Activated CD4-positive, alpha-beta memory T cell treated with anti-CD3 and anti-CD28 coated beads, Interleukin-2, amount 10 ng/mL, durations not matched to agents 7 days and 5 days (primary cell): ENCODE results near the gene MRPL17. TPM values are rescaled to one million over a fixed set of nuclear protein-coding genes. Genes with fewer than 3 reads are reported as not detected.

Experiments
- CTCF ChIA-PET: fragments of 350-600 bp; sonication (Branson Sonifier 250); formaldehyde crosslinking; loops from one replicate; lab custom pipeline; 2021; ENCODE audit warnings: antibody characterized with exemption, inconsistent platforms; lab: Charles Lee
- POLR2A ChIA-PET: fragments of 350-600 bp; sonication (Branson Sonifier 250); formaldehyde crosslinking; loops from one replicate; lab custom pipeline; 2021; ENCODE audit warnings: antibody characterized with exemption; lab: Charles Lee
- DNase-seq: peaks from one replicate; pipeline ENCODE4 v3.0.0-alpha.2; 2020
- H3K27ac Mint-ChIP-seq: one replicate; pipeline ENCODE4 v1.8.0; 2021; ENCODE audit warnings: mild to moderate bottlenecking, mixed read lengths
- H3K27me3 Mint-ChIP-seq: one replicate; pipeline ENCODE4 v1.8.0; 2021; ENCODE audit warnings: mixed read lengths
- H3K36me3 Mint-ChIP-seq: one replicate; pipeline ENCODE4 v1.8.0; 2021; ENCODE audit warnings: low read depth, mixed read lengths
- H3K4me1 Mint-ChIP-seq: one replicate; pipeline ENCODE4 v1.8.0; 2021; ENCODE audit warnings: mixed read lengths
- H3K4me3 Mint-ChIP-seq: one replicate; pipeline ENCODE4 v1.8.0; 2021; ENCODE audit warnings: mild to moderate bottlenecking, mixed read lengths
- H3K9me3 Mint-ChIP-seq: one replicate; pipeline ENCODE4 v1.8.0; 2021; ENCODE audit warnings: mixed read lengths
- total RNA-seq, 2 experiments: library from RNA; stranded (reverse); gene quantifications; one replicate each; pipeline ENCODE4 v1.2.3, GENCODE V29; 2021

Gene MRPL17
- total RNA-seq, 2 experiments from 2014 or later, result 54.1 to 56.3 TPM

DNA sequence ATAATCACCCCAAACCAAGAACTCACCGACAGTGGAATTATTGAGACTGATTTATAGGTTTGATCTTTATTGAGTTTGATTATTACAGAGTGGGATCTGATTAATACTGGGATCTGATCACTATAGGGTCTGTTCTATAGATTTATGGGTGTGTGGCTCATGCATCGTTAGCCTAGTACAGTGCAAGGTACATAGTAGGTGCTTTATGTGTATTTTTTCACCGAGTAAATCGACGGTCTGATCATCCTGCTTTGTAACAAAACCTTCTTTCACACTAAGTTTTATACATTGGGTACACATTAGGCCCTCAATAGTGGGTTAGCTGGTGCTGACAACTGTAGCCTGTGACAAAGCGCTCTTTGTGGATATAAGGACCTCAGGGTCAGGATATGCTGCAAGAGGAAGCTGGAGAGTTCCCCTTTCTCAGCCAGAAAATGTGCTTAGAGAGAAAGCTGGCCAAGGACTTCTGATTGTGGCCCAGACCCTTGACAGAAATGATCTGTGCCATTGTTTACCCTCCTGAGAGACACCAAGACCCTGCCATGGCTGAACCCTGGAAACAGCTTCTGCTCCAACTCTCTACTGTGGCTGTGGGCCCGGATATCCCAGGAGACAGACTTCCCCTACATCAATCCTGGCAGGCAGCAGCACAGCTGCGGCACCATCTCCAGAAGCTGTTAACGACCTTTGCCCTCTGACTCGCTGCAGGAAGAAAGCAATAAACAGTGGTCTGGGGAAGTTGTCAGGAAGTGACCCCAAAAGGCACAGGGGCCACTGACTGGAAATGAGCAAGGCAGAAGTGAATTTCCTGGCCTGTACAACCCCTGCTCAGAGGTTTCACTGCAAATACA is 47.8 kb downstream of the MRPL17 start:
- CTCF ChIA-PET, result no interaction called here
- Mint-ChIP-seq H3K36me3 (no peaks in the 10 kb centered on the region), H3K27me3 (no peaks in the 10 kb centered on the region), H3K4me1 (peaks cover 4% of the 10 kb centered on the region), H3K27ac (no peak overlapping the region), H3K9me3 (no peaks in the 10 kb centered on the region), H3K4me3 (no peak overlapping the region)
- POLR2A ChIA-PET, result no interaction called here
- DNase-seq, result no peak

DNA sequence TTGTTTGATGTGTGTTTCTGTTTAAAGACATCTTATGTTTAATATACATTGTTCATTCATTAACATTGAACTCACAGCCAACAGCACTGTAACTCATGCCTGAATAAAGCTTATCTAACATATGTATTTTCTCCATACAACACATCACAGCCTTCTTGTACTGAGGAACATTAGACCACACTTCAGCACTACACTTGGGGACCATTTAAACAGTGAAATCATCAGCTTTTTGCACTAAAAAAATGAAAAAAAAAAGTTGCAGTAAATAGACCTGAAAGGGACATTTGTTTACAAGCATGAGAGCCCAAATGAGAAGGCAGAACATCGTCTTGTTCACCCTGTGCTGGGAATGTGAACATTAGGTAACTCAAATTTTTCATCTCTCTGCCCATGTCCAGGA is 48.6 kb downstream of the MRPL17 start:
- no peak for DNase-seq
- Mint-ChIP-seq H3K27me3 (no peaks in the 10 kb centered on the region), H3K36me3 (no peaks in the 10 kb centered on the region), H3K9me3 (no peaks in the 10 kb centered on the region), H3K4me1 (peaks cover 4% of the 10 kb centered on the region), H3K27ac (no peak overlapping the region), H3K4me3 (no peak overlapping the region)
- CTCF ChIA-PET, result no interaction called here
- POLR2A ChIA-PET, result no interaction called here

- H3K4me1 Mint-ChIP-seq, result peaks cover 4% of the 10 kb centered on the region
- H3K36me3 Mint-ChIP-seq, result no peaks in the 10 kb centered on the region
- H3K27ac Mint-ChIP-seq, result no peak overlapping the region
- no peaks in the 10 kb centered on the region for H3K9me3 Mint-ChIP-seq
- POLR2A ChIA-PET, result no interaction called here
- H3K4me3 Mint-ChIP-seq, result no peak overlapping the region
- CTCF ChIA-PET, result no interaction called here
- no peak for DNase-seq
- no peaks in the 10 kb centered on the region for H3K27me3 Mint-ChIP-seq
Measured at GRCh38 chr11:6633422-6634408, 49.4 kb downstream of the MRPL17 start.

GRCh38 chr11:6632116-6633073 is 50.7 kb downstream of the MRPL17 start:
- H3K4me1 Mint-ChIP-seq, result peaks cover 14% of the 10 kb centered on the region
- H3K4me3 Mint-ChIP-seq, result no peak overlapping the region
- H3K27me3 Mint-ChIP-seq, result no peaks in the 10 kb centered on the region
- POLR2A ChIA-PET, result no interaction called here
- no peak overlapping the region for H3K27ac Mint-ChIP-seq
- no peak for DNase-seq
- no peaks in the 10 kb centered on the region for H3K9me3 Mint-ChIP-seq
- H3K36me3 Mint-ChIP-seq, result no peaks in the 10 kb centered on the region
- CTCF ChIA-PET, result no interaction called here

- Mint-ChIP-seq H3K36me3 (no peaks in the 10 kb centered on the region), H3K4me3 (no peak overlapping the region), H3K4me1 (peaks cover 23% of the 10 kb centered on the region), H3K9me3 (no peaks in the 10 kb centered on the region), H3K27me3 (no peaks in the 10 kb centered on the region), H3K27ac (no peak overlapping the region)
- DNase-seq, result no peak
- ChIA-PET CTCF (interaction anchor here (0.9 to 1.5 kb wide), 3 partner anchors 10 to 52 kb away, joined by 3 to 4 read pairs (median 3); partner anchors contain the start of genes MRPL17 and TPP1), POLR2A (interaction anchor here (1.0 kb wide), 1 partner anchor 12 kb away, joined by 3 read pairs; the partner anchor contains the start of gene TPP1)
Measured at GRCh38 chr11:6631361-6631890, 51.7 kb downstream of the MRPL17 start.

DNA sequence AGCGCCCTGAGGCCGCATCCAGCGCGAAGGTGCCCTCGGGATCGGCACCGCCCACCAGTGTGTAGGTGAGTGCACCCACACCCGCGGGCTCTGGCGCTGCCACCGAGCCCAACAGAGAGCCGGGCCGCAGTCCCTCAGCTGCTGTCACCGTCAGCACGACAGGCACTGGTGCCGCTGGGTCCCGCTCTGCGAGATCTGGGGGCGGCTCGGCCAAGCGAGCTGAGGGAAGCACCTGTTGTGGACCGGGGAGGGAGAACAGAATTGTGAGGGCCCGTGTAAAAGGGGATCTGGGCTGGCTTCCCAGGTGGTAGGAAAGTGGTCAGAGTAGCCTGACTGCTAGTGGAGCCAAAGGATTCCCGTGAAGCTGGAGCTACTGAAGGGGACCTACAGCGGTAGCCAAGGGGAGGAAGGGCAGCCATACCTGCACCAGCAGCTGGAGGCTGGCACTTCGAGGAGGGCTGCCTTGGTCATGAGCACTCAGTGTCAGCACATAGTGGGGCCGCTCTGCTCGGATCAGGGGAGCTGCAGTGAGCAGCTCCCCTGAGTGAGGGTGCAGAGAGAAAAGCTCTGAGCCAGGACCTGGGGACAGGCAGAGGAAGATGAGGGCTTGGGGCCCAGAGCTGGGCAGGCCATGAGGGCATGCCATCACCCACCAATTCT is 52.4 kb downstream of the MRPL17 start:
- H3K4me1 Mint-ChIP-seq, result peaks cover 24% of the 10 kb centered on the region
- no peak overlapping the region for H3K27ac Mint-ChIP-seq
- no peak overlapping the region for H3K4me3 Mint-ChIP-seq
- POLR2A ChIA-PET, result interaction anchor here (1.0 kb wide), 1 partner anchor 11 kb away, joined by 3 read pairs; the partner anchor contains the start of gene TPP1
- no peak for DNase-seq
- H3K9me3 Mint-ChIP-seq, result no peaks in the 10 kb centered on the region
- no peaks in the 10 kb centered on the region for H3K27me3 Mint-ChIP-seq
- CTCF ChIA-PET, result interaction anchor here (0.9 to 1.5 kb wide), 3 partner anchors 9 to 52 kb away, joined by 3 to 4 read pairs (median 3); partner anchors contain the start of genes MRPL17 and TPP1
- no peaks in the 10 kb centered on the region for H3K36me3 Mint-ChIP-seq

Other genes starting within 250 kb of the MRPL17 start
- gene HPX, start 242.4 kb downstream of the MRPL17 start, total RNA-seq, result under 1 TPM in 1 of 2 experiments, not detected in 1; 0.18 TPM
- gene TRIM3, start 209.4 kb downstream of the MRPL17 start, total RNA-seq, result 1 to 10 TPM; 7.9 to 9.9 TPM
- gene ARFIP2, start 202.0 kb downstream of the MRPL17 start, total RNA-seq, result 10 to 100 TPM; 38.5 to 39.2 TPM
- gene TIMM10B, start 201.8 kb downstream of the MRPL17 start, total RNA-seq, result 10 to 100 TPM; 39.0 to 40.5 TPM
- gene DNHD1, start 186.1 kb downstream of the MRPL17 start, total RNA-seq, result 10 to 100 TPM; 18.5 to 19.6 TPM
- gene RRP8, start 79.7 kb downstream of the MRPL17 start, total RNA-seq, result 10 to 100 TPM; 21.8 to 24.4 TPM
- gene ILK, start 79.6 kb downstream of the MRPL17 start, total RNA-seq, result 100 to 1,000 TPM; 135 to 138 TPM
- gene TAF10, start 71.1 kb downstream of the MRPL17 start, total RNA-seq, result 100 to 1,000 TPM; 159 to 161 TPM
- gene TPP1, start 63.9 kb downstream of the MRPL17 start, total RNA-seq, result 100 to 1,000 TPM; 130 to 131 TPM
- gene DCHS1, start 27.5 kb downstream of the MRPL17 start, total RNA-seq, result under 1 TPM; 0.23 to 0.25 TPM
- not detected for gene OR2AG2, start 88.6 kb upstream of the MRPL17 start, total RNA-seq
- not detected for gene OR2AG1, start 99.7 kb upstream of the MRPL17 start, total RNA-seq
- not detected for gene OR6A2, start 116.3 kb upstream of the MRPL17 start, total RNA-seq
- gene OR10A5, start 162.3 kb upstream of the MRPL17 start, total RNA-seq, result not detected
- gene OR10A2, start 179.7 kb upstream of the MRPL17 start, total RNA-seq, result not detected
- gene OR10A4, start 193.3 kb upstream of the MRPL17 start, total RNA-seq, result not detected
- not detected for gene OR2D2, start 209.2 kb upstream of the MRPL17 start, total RNA-seq
- gene OR2D3, start 237.7 kb upstream of the MRPL17 start, total RNA-seq, result not detected
- gene ZNF215, start 243.1 kb upstream of the MRPL17 start, total RNA-seq, result under 1 TPM; 0.53 to 0.68 TPM